ENCODE data around the gene HOXB6.

The HOXB6 gene

DNA sequence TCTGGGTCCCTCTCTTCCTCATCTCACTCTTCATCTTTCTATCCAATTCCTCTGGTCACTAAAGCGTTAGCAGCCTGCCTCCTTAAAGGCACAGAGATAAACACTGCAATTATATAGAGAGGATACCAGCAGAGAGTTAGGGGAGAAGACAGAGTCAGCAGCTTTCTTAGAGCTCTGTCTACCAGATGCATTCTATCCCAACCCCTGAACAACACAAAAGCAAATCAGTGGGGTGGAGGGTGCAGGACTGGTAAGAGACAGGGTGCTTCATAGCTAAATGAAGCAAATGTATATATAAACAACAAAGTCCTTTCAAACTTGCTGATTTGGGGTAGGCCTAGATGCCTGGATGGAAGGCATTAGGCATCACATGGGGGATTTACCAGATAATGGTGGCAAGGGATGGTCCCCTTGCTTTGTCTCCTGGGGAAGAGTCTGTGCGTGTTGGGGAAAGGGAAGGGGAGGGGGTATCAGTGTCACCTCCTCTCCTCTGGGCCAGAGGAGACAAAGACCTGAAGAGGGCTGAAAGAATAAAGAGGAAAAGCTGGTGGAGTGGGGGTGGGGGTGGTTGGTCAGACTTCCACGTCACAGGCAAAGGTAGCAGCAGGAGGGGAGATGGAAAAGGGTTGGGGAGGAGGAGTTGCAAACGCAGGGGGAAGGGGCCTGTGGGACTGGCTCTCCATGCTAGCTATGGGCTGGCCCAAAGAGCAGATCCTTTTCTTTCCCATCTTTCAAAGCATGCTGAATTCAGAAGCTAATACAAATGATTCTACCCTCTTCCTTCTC, 38.7 kb downstream of the HOXB6 start:
- no peak for DNase-seq (ENCODE audit: low read depth)

DNA sequence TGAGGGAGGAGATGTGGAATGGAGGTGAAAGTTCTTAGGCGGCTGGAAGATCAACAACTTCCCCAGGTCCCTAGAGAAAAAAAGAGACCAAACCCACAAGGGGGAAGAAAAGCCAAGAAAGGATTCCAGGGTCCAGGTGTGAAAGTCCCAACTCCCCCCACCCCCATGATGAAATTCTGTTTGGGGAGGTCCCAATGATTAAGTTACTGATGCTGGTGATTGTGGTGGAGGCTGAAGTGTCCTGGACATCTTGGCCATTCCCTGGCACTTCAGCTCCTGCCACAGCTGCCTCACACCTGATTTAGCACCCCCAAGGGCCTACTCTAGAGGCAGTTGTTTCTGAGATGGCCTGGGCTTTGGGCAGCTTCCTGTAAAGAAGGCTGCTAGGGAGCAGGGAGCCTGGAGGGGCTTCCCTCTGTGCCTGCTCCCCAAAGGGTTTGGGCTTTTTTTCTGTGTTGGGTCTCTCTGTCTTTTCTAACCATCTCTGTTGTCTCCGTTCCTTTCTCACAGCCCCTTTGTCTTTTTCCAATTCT, 39.7 kb downstream of the HOXB6 start:
- no peak for DNase-seq (ENCODE audit: low read depth)

DNA sequence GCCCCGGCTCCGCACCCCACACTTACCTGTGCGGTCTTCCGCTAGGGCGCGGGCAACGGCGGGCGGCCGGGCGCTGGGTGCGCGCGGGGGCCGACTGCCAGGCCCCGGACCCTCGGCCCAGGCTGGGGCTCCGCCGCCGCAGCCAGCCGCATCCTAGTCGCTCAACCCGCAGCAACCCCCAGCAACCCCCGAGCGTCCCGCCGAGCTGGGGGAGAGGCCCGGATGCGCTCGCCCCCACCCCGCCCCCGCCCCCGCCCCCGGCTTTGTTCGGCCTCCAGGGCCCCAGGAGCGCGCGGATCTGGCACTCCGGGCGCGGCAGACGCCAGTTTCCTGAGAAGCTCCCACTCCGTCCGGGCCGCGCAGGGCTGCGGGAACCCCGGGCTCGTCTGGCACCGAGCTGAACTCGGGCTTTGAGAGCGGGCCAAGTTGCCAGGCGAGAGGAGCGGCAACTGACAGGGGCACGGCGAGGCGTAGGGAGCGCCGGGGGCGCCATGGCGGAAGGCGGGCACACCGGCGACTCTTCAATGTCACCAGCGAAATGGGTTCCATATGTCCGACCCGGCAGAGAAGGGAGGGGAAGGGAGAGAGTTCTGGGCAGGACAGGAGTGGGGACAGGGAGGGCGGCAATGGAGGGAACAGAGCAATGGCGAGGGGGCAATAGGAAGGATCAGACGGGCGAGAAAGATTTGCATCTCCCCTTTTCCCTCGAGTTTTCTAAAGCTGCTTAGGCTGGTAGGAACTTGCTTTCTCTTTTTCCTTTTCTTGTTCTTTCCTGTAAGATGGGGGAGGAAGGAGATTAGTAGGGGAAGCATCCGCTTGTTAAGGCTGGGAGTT, 40.4 kb downstream of the HOXB6 start:
- DNase-seq (ENCODE audit: low read depth) = no peak

- DNase-seq (ENCODE audit: low read depth) = no peak
Observed at GRCh38 chr17:48563867-48564187, 41.0 kb downstream of the HOXB6 start.

GRCh38 chr17:48563385-48563838, 41.4 kb downstream of the HOXB6 start:
- DNase-seq (ENCODE audit: low read depth) = no peak

DNA sequence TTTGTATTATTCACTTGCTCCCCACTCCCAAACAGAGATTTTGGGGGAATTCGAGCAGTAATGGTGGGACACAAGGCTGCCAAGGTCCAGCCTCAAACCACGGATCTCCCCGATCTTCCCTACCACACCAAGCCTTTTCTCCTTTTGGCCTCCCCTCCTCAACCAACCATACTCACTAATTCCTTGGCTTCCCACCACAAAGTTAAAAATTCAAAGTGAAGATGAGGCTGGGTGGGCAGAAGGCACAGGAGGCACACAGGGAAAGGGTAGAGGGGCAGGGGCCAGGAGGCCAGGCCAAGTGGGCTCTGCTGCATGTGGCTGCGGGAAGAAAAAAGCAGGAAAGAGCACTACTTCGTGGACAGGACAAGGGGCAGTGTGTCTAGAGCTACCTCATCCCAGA, 41.9 kb downstream of the HOXB6 start:
- no peak for DNase-seq (ENCODE audit: low read depth)

GRCh38 chr17:48561884-48562810, 42.6 kb downstream of the HOXB6 start:
- no peak for DNase-seq (ENCODE audit: low read depth)

DNA sequence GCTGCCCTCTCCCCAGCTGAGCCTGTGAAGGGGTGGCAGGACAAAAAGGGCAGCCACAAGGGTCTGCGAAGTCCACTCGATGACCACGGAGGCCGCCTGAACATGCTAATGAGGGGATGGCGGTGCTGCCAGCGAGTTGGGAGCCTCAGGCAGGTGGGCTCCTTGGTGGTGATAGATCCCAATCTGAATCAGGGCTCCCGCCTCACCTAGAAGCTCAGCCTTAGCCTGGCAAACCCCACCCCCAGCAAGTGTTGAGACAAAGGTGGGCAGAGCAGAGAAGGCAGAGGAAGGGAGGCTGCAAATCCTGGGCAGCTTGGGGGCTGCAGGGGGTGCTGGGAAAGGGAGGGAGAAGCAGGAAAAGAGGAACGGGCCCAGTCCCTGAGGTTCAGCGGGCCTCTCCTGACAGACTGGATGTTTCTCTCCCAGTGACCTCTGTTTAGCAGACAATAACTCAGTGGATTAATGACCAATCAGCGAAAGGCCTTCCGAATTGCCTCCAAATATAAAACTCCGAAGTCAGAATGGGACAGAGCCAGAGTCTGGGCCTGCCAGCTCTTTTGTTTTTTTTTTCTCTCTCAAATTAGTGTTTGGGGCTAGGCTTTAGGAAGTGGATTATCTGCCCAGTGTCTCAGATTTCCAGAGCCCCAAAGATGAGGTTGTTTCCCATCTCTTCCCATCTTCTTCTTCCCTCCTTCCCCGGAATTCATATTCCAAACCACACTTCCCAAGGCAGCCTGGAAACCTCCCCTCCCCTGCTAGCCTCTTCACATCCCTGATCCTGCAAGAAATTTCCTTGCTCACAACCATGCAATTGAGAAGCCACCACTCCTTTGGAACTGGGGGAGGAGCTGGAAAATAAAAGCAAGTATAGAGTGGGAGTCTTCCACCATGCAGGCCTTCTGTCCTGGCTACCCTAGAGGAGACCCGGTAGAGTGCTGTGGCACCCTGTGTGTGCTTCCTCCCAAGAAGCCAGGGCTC, 44.7 kb downstream of the HOXB6 start:
- no peak for DNase-seq (ENCODE audit: low read depth)

- DNase-seq (ENCODE audit: low read depth) = no peak
Observed at GRCh38 chr17:48559122-48559839, 45.5 kb downstream of the HOXB6 start.

GRCh38 chr17:48558831-48559121, 46.0 kb downstream of the HOXB6 start:
- DNase-seq (ENCODE audit: low read depth) = no peak

DNA sequence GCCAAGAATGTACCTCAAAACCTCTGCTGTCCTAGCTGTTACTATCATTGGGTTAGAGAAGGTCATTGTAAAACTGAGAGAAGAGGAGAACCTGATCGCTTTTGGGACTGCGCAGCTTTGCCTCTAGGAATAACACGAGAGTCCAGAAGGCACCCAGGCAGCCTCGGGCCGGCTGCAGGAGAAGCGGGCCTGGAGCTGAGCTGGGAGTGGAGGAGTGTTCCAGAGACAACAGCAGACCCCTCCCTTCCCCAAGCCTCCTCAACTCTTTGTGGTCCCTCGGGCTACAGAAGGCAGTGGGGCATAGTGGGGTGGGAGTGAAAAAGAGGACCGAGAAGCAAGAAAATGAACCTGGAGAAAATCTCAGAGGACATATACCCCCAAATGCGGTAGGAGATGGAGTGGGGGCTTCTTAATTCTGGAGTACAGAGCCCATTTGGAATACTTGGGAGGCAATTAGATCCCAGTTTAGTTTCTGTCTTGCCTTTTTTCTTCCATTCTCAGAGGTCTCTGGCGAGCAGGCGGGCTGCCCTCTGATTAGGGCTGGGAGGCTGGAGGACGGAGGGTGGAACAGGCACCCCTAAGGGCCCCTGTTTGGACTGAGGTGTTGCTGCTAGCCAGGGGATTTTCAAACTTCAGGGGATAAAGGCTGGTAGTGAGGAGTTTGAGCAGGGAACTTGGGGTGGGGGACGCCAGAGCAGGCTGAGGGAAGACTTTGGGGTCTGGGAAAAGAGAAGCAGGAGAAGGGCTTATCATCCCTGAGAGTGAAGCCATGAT, 46.5 kb downstream of the HOXB6 start:
- no peak for DNase-seq (ENCODE audit: low read depth)

GRCh38 chr17:48556576-48557401, 48.0 kb downstream of the HOXB6 start:
- no peak for DNase-seq (ENCODE audit: low read depth)

- no peak for DNase-seq (ENCODE audit: low read depth)
Observed at GRCh38 chr17:48556229-48556575, 48.6 kb downstream of the HOXB6 start.

- DNase-seq (ENCODE audit: low read depth) = no peak
Observed at GRCh38 chr17:48555258-48556228, 49.2 kb downstream of the HOXB6 start.

GRCh38 chr17:48554412-48555257, 50.2 kb downstream of the HOXB6 start:
- no peak for DNase-seq (ENCODE audit: low read depth)

DNA sequence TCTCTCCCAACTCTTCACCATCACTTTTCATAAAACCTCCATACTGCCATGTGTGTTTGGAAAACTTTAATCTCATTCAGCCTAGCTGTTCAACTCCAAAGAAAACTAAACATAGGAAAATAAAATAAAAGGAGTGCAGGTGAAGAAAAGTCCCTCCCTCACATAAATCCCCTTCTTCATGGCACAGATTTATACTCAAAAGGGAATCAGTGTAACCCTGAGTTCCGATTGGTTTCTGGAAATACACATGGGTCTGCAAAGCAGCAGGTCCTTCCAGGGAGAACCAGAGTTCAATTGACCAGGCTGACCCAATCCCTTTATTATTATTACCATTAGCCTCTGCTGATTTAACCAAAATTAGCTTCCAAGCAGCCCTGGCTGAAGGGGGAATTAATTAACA, 51.0 kb downstream of the HOXB6 start:
- DNase-seq (ENCODE audit: low read depth) = no peak

- DNase-seq (ENCODE audit: low read depth) = no peak
Observed at GRCh38 chr17:48553190-48553547, 51.6 kb downstream of the HOXB6 start.
